GM19372 (cell line): ENCODE measurements around the gene SHOX.

Source experiments
- ATAC-seq: cut with Tn5 transposase; IDR thresholded peaks from one replicate; pipeline ENCODE4 v1.9.1; 2021; ENCODE audit warnings: mild to moderate bottlenecking, low read depth, moderate library complexity; ENCODE audit not compliant: unreplicated experiment

Gene SHOX

GRCh38 chrX:662126-662525 is 31.5 kb downstream of the SHOX start:
- no peak for ATAC-seq

GRCh38 chrX:663841-664240 is 33.2 kb downstream of the SHOX start:
- ATAC-seq = no peak

GRCh38 chrX:666762-667720 is 36.5 kb downstream of the SHOX start:
- no peak for ATAC-seq

GRCh38 chrX:670645-671044 is 40.1 kb downstream of the SHOX start:
- ATAC-seq = no peak

- no peak for ATAC-seq
Measured at GRCh38 chrX:672931-673330, 42.3 kb downstream of the SHOX start.

- no peak for ATAC-seq
Measured at GRCh38 chrX:675279-675954, 44.8 kb downstream of the SHOX start.

- ATAC-seq = no peak
Measured at GRCh38 chrX:675955-676295, 45.3 kb downstream of the SHOX start.

- ATAC-seq = no peak
Measured at GRCh38 chrX:677376-677775, 46.8 kb downstream of the SHOX start.

GRCh38 chrX:679291-679979 is 48.8 kb downstream of the SHOX start:
- no peak for ATAC-seq

- ATAC-seq = no peak
Measured at GRCh38 chrX:680062-680461, 49.5 kb downstream of the SHOX start.

- no peak for ATAC-seq
Measured at GRCh38 chrX:681989-682388, 51.4 kb downstream of the SHOX start.

GRCh38 chrX:682892-683291 is 52.3 kb downstream of the SHOX start:
- no peak for ATAC-seq

GRCh38 chrX:683576-683975 is 53.0 kb downstream of the SHOX start:
- ATAC-seq = no peak

GRCh38 chrX:685120-686032 is 54.8 kb downstream of the SHOX start:
- ATAC-seq = no peak

GRCh38 chrX:689983-690382 is 59.4 kb downstream of the SHOX start:
- no peak for ATAC-seq

- no peak for ATAC-seq
Measured at GRCh38 chrX:694800-695199, 64.2 kb downstream of the SHOX start.

GRCh38 chrX:698206-698605 is 67.6 kb downstream of the SHOX start:
- no peak for ATAC-seq

- ATAC-seq = no peak
Measured at GRCh38 chrX:700936-701335, 70.3 kb downstream of the SHOX start.

- ATAC-seq = no peak
Measured at GRCh38 chrX:701673-702072, 71.1 kb downstream of the SHOX start.

GRCh38 chrX:703466-703865 is 72.9 kb downstream of the SHOX start:
- no peak for ATAC-seq
